ENCODE data around the gene PGA4.
"Not testable (repeated sequence)": the region's sequence is repeated elsewhere in the genome, so short reads cannot be mapped to it uniquely, and the experiment has no call there.

PGA4 gene

GRCh38 chr11:61222047-61222446, at the start of gene PGA4:
Gene PGA4 (plus strand): TSS chr11:61222347. CDS start chr11:61222401, 54 bp downstream.
- H3K9ac ChIP-seq, H3K36me3 ChIP-seq: not testable (repeated sequence)

GRCh38 chr11:61172356-61172755, 49.8 kb upstream of the PGA4 start:
- Histone ChIP-seq H3K36me3 (no peaks in the 10 kb centered on the region), H3K27me3 (no peaks in the 10 kb centered on the region), H3K27ac (0 out of 22 replicates have a peak overlapping the region, but pooled peaks of 1 of the 11 experiments have one; percentile 8), H3K4me2 (peak overlapping the region; percentile 21 to 79 (median 66)), H3K4me1 (peaks cover 24 to 58% (median 34%) of the 10 kb centered on the region in 10 experiments), H3K9ac (no peak overlapping the region; a peak in 1 of 22 replicates), H3K4me3 (no peak overlapping the region), H3K9me3 (replicated peaks in 1 of 11) (peaks cover 0 to 28% (median 7%) of the 10 kb centered on the region in 11 experiments; a peak in 11 of 22 replicates), H4K20me1 (no peaks in the 10 kb centered on the region)
- no peak for TF ChIP-seq Cebpa-rat (IDR thresholded peaks at IDR 0.05)

More at GRCh38 chr11:61222047-61222446, at the start of gene PGA4:
- H4K20me1 ChIP-seq; H3K4me2 ChIP-seq; H3K27me3 ChIP-seq; H3K4me1 ChIP-seq; H3K27ac ChIP-seq; H3K4me3 ChIP-seq; H3K9me3 ChIP-seq (replicated peaks in 1 of 11): not testable (repeated sequence)

- TF ChIP-seq Cebpa-rat (IDR thresholded peaks at IDR 0.05), result no peak
- H3K36me3 ChIP-seq, result no peaks in the 10 kb centered on the region
- H3K9me3 ChIP-seq (replicated peaks in 1 of 11), result peaks cover 0 to 24% (median 7%) of the 10 kb centered on the region in 11 experiments; a peak in 11 of 22 replicates
- H3K9ac ChIP-seq, result no peak overlapping the region
- H3K27me3 ChIP-seq, result no peaks in the 10 kb centered on the region
- H3K4me1 ChIP-seq, result peaks cover 19 to 53% (median 29%) of the 10 kb centered on the region in 10 experiments
- peak overlapping the region; percentile 21 to 79 (median 66); a peak in 20 of 22 replicates for H3K4me2 ChIP-seq
- H3K4me3 ChIP-seq, result no peak overlapping the region
- no peak overlapping the region for H3K27ac ChIP-seq
- no peaks in the 10 kb centered on the region for H4K20me1 ChIP-seq
Measured at GRCh38 chr11:61172888-61173287, 49.3 kb upstream of the PGA4 start.

DNA sequence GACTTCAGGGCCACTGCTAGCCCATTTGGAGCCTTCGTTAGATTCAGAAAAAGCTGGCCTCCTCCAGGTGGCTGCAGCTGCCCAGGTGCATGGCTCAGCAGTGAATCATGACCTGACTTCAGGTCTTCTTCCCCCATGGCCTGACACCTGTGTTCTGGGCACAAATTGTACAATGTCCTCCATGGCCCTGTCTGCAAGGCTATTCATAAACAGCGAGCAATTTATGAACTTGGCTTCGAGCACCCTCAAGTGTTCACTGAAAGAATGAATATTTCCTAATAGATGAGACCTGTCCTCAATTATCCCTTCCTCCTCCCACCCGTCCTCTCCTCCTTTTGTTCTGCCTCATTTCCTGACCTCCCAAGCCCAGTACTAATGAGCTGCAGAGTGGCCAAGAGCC, 48.7 kb upstream of the PGA4 start:
- no peaks in the 10 kb centered on the region for H4K20me1 ChIP-seq
- TF ChIP-seq Cebpa-rat (IDR thresholded peaks at IDR 0.05), result no peak
- H3K4me3 ChIP-seq, result no peak overlapping the region
- H3K36me3 ChIP-seq, result no peaks in the 10 kb centered on the region
- H3K9ac ChIP-seq, result no peak overlapping the region
- 0 out of 22 replicates have a peak overlapping the region, but pooled peaks of 1 of the 11 experiments have one; percentile 79 for H3K4me2 ChIP-seq
- peaks cover 0 to 20% (median 7%) of the 10 kb centered on the region in 11 experiments; a peak in 11 of 22 replicates for H3K9me3 ChIP-seq (replicated peaks in 1 of 11)
- no peak overlapping the region for H3K27ac ChIP-seq
- H3K4me1 ChIP-seq, result peaks cover 17 to 48% (median 24%) of the 10 kb centered on the region in 10 experiments
- H3K27me3 ChIP-seq, result no peaks in the 10 kb centered on the region

GRCh38 chr11:61174273-61174672, 47.9 kb upstream of the PGA4 start:
- Histone ChIP-seq H3K4me3 (no peak overlapping the region), H4K20me1 (no peaks in the 10 kb centered on the region), H3K4me2 (no peak overlapping the region), H3K27ac (no peak overlapping the region), H3K4me1 (peaks cover 17 to 40% (median 18%) of the 10 kb centered on the region in 10 experiments), H3K9me3 (replicated peaks in 1 of 11) (peaks cover 0 to 12% (median 5%) of the 10 kb centered on the region in 11 experiments; a peak in 11 of 22 replicates), H3K36me3 (no peaks in the 10 kb centered on the region), H3K27me3 (no peaks in the 10 kb centered on the region), H3K9ac (no peak overlapping the region)
- TF ChIP-seq Cebpa-rat (IDR thresholded peaks at IDR 0.05), result no peak

GRCh38 chr11:61174949-61175348, 47.2 kb upstream of the PGA4 start:
- H3K36me3 ChIP-seq, result no peaks in the 10 kb centered on the region
- H3K4me3 ChIP-seq, result no peak overlapping the region
- no peaks in the 10 kb centered on the region for H4K20me1 ChIP-seq
- H3K4me2 ChIP-seq, result peak overlapping the region in 1 of 11 experiments; percentile 19; a peak in 1 of 22 replicates
- peaks cover 17 to 33% (median 18%) of the 10 kb centered on the region in 10 experiments for H3K4me1 ChIP-seq
- TF ChIP-seq Cebpa-rat (IDR thresholded peaks at IDR 0.05), result no peak
- H3K9me3 ChIP-seq (replicated peaks in 1 of 11), result peaks cover 0 to 6% (median under 1%) of the 10 kb centered on the region in 11 experiments; a peak in 7 of 22 replicates
- H3K27ac ChIP-seq, result no peak overlapping the region
- H3K27me3 ChIP-seq, result no peaks in the 10 kb centered on the region
- no peak overlapping the region for H3K9ac ChIP-seq

- TF ChIP-seq Cebpa-rat (IDR thresholded peaks at IDR 0.05), result no peak
- H3K27me3 ChIP-seq, result no peaks in the 10 kb centered on the region
- H3K27ac ChIP-seq, result no peak overlapping the region
Measured at GRCh38 chr11:61176446-61176845, 45.7 kb upstream of the PGA4 start.

DNA sequence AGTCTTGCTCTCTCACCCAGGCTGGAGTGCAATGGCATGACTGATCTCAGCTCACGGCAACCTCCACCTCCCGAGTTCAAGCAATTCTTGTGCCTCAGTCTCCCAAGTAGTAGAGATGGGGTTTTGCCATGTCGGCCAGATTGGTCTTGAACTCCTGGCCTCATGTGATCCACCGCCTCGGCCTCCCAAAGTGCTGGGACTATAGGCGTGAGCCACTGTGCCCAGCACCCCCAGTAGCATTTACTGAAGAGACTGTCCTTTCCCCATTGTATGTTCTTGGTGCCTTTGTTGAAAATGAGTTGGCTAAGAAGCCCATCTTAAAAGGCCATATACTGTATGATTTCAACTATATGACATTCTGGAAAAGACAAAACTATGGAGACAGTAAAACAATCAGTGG, 41.9 kb upstream of the PGA4 start:
- H3K9ac ChIP-seq, H4K20me1 ChIP-seq: not testable (repeated sequence)

More at GRCh38 chr11:61176446-61176845, 45.7 kb upstream of the PGA4 start:
- H3K4me1 ChIP-seq, result peaks cover 14 to 20% (median 16%) of the 10 kb centered on the region in 10 experiments
- H3K9ac ChIP-seq, result no peak overlapping the region
- no peak overlapping the region for H3K4me3 ChIP-seq
- no peaks in the 10 kb centered on the region for H4K20me1 ChIP-seq
- H3K4me2 ChIP-seq, result no peak overlapping the region
- H3K9me3 ChIP-seq (replicated peaks in 1 of 11), result peaks cover 0 to 5% (median 0%) of the 10 kb centered on the region in 11 experiments; a peak in 1 of 22 replicates
- no peaks in the 10 kb centered on the region for H3K36me3 ChIP-seq

DNA sequence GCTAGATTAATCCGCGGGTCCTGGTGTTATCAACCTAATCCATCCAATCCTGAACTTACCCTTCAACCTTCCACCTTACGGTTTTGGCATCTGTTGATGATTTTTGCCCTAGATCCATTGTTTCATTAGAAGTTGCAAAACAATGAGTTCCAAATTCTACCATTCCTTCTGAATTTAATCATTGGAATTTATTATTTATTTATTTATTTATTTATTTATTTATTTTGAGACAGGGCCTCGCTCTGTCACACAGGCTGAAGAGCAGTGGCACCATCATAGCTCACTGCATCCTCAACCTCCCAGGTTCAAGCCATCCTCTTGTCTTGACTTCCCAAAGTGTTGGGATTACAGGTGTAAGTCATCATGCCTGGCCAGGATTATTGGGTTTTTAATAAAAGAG, 40.7 kb upstream of the PGA4 start:
- Histone ChIP-seq H3K4me1 (no peaks in the 10 kb centered on the region; a peak in 1 of 20 replicates), H3K27ac (no peak overlapping the region), H3K27me3 (no peaks in the 10 kb centered on the region), H3K4me2 (no peak overlapping the region), H3K36me3 (no peaks in the 10 kb centered on the region), H3K4me3 (no peak overlapping the region), H3K9ac (no peak overlapping the region), H3K9me3 (replicated peaks in 1 of 11) (no peaks in the 10 kb centered on the region), H4K20me1 (no peaks in the 10 kb centered on the region)
- no peak for TF ChIP-seq Cebpa-rat (IDR thresholded peaks at IDR 0.05)

More for the DNA sequence above, 41.9 kb upstream of the PGA4 start:
- H3K9me3 ChIP-seq (replicated peaks in 1 of 11); H3K4me3 ChIP-seq; H3K27me3 ChIP-seq; H3K4me1 ChIP-seq; H3K36me3 ChIP-seq; H3K4me2 ChIP-seq; H3K27ac ChIP-seq: not testable (repeated sequence)

DNA sequence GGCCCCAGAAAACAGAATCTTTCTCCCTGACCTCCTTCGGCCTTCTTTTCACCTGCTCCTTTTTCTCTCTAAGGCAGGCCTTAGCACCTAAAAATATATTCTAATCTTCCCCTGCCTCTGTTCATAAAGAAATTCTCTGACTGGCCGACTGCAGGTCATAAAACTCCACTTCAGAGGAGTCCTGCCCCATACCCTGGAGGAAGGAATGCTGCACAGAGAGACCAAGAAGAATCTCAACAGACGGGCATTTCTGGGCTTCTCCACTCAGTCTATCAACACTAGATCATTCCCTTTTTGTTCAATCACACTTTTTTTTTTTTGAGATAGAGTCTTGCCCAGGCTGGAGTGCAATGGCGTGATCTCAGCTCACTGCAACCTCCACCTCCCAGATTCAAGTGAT, 38.5 kb upstream of the PGA4 start:
- H3K9me3 ChIP-seq (replicated peaks in 1 of 11), result no peaks in the 10 kb centered on the region
- TF ChIP-seq Cebpa-rat (IDR thresholded peaks at IDR 0.05), result no peak
- no peak overlapping the region for H3K27ac ChIP-seq
- H3K4me3 ChIP-seq, result no peak overlapping the region
- no peaks in the 10 kb centered on the region for H4K20me1 ChIP-seq
- no peaks in the 10 kb centered on the region for H3K36me3 ChIP-seq
- H3K27me3 ChIP-seq, result no peaks in the 10 kb centered on the region
- peaks cover 0 to 4% (median 0%) of the 10 kb centered on the region in 10 experiments; a peak in 4 of 20 replicates for H3K4me1 ChIP-seq
- no peak overlapping the region for H3K9ac ChIP-seq
- no peak overlapping the region for H3K4me2 ChIP-seq
